HepG2 (cell line): Measurements from ENCODE around the gene CACNA2D3. TPM values are rescaled to one million over a fixed set of nuclear protein-coding genes. Genes with fewer than 3 reads are reported as not detected.

Experiments used
- ATAC-seq: fragments of 200-7000 bp; cut with Tn5 transposase; 3 replicates; pipeline ENCODE4 v1.9.1; 2020; ENCODE audit warnings: mild to moderate bottlenecking, moderate library complexity
- BruUV-seq: library from RNA; stranded (reverse); fragments of 400-500 nt; replicated peaks from 2 replicates; lab custom pipeline; 2021; lab: Mats Ljungman, UMichigan
- CTCF ChIA-PET: fragments of 300-600 bp; formaldehyde crosslinking; extraction: SDS; loops from one replicate; lab custom pipeline; 2021; ENCODE audit warnings: low total read pairs, inconsistent platforms, low intra/inter-chr PET ratio; lab: Yijun Ruan, JAX
- POLR2A ChIA-PET: fragments of 350-600 bp; sonication (Branson Sonifier 250); formaldehyde crosslinking; loops from one replicate; lab custom pipeline; 2020; ENCODE audit warnings: antibody characterized with exemption, inconsistent platforms; lab: Yijun Ruan, JAX
- DNase-seq: peaks from one replicate; pipeline ENCODE4 v3.0.0-alpha.2; 2015; ENCODE audit warnings: low spot score
- FAIRE-seq: peaks from 3 replicates; lab custom pipeline; 2011; peaks lifted over from hg19 to GRCh38; lab: Jason Lieb, UNC
- H2AFZ ChIP-seq: one replicate; pipeline ENCODE4 v1.6.1; 2011; ENCODE audit warnings: low read length, inconsistent platforms
- H3K27ac ChIP-seq: fragments of 300-600 bp; 3 replicates; pipeline ENCODE4 v1.8.0; 2011; ENCODE audit warnings: mixed run types, mild to moderate bottlenecking, mixed read lengths, low read length, inconsistent platforms; ENCODE audit not compliant: insufficient read depth; ENCODE audit errors: extremely low read length
- H3K27me3 ChIP-seq, 2 experiments: fragments of 200-600 bp in 1 of 2; 2 replicates in 1 of 2; 3 replicates in 1 of 2; pipeline versions ENCODE4 v1.6.0 to v1.8.0; 2011; ENCODE audit warnings: low read length in 2 of 2, mild to moderate bottlenecking in 2 of 2, moderate library complexity in 2 of 2, inconsistent platforms in 1 of 2; ENCODE audit not compliant: insufficient read depth in 2 of 2, control insufficient read depth in 1 of 2
- H3K36me3 ChIP-seq, 2 experiments: fragments of 200-600 bp in 1 of 2; replicated peaks in 1 of 2; 2 replicates in 1 of 2; 3 replicates in 1 of 2; pipeline versions ENCODE4 v1.5.1 to v1.8.0; 2011; ENCODE audit warnings: low read length in 2 of 2, inconsistent platforms in 1 of 2; ENCODE audit not compliant: insufficient read depth in 2 of 2, control insufficient read depth in 1 of 2
- H3K4me1 ChIP-seq: 2 replicates; pipeline ENCODE4 v1.5.1; 2012; ENCODE audit warnings: low read length, inconsistent platforms; ENCODE audit not compliant: insufficient read depth
- H3K4me2 ChIP-seq: 2 replicates; pipeline ENCODE4 v1.6.0; 2011; ENCODE audit warnings: low read depth, low read length, inconsistent platforms
- H3K4me3 ChIP-seq, 3 experiments: fragments of 200-600 bp in 1 of 3; sonication (generic), shearing (Covaris generic) in 1 of 3; replicated peaks in 1 of 3; 2 replicates each; pipeline ENCODE4 v1.5.1; 2011 to 2016; ENCODE audit warnings: low read length in 3 of 3, inconsistent platforms in 2 of 3, low read depth in 2 of 3, mild to moderate bottlenecking in 2 of 3, control low read depth in 1 of 3, mixed read lengths in 1 of 3; ENCODE audit not compliant: insufficient read depth in 1 of 3
- H3K79me2 ChIP-seq: one replicate; pipeline ENCODE4 v1.6.1; 2011; ENCODE audit warnings: low read length, inconsistent platforms; ENCODE audit not compliant: insufficient read depth
- H3K9ac ChIP-seq: 2 replicates; pipeline ENCODE4 v1.6.0; 2011; ENCODE audit warnings: mild to moderate bottlenecking, low read depth, low read length, inconsistent platforms; ENCODE audit not compliant: insufficient read depth
- H3K9me3 ChIP-seq: 2 replicates; pipeline ENCODE4 v1.5.1; 2012; ENCODE audit warnings: mild to moderate bottlenecking, low read length
- H4K20me1 ChIP-seq: 2 replicates; pipeline ENCODE4 v1.6.0; 2011; ENCODE audit warnings: inconsistent platforms, mild to moderate bottlenecking, low read length, moderate library complexity; ENCODE audit not compliant: insufficient read depth
- ARID2 ChIP-seq: sonication (generic); formaldehyde crosslinking; IDR thresholded peaks from 2 replicates; pipeline ENCODE4 v1.8.1; 2022; ENCODE audit warnings: mild to moderate bottlenecking, missing genetic modification reagents, borderline replicate concordance
- CTCF ChIP-seq: sonication (generic); formaldehyde crosslinking; IDR thresholded peaks from 2 replicates; pipeline ENCODE4 v1.5.0; 2020; ENCODE audit warnings: mild to moderate bottlenecking, missing genetic modification reagents, moderate library complexity
- FOXA3 ChIP-seq: IDR thresholded peaks from 2 replicates; pipeline ENCODE4 v1.6.1; 2016; ENCODE audit warnings: missing genetic modification reagents, missing compliant biosample characterization
- FOXO4 ChIP-seq: sonication (generic); formaldehyde crosslinking; conservative IDR thresholded peaks from 2 replicates; pipeline ENCODE4 v1.8.1; 2023; ENCODE audit warnings: missing genetic modification reagents
- HDAC2 ChIP-seq: sonication (generic); formaldehyde crosslinking; IDR thresholded peaks from 2 replicates; pipeline ENCODE4 v1.4.0; 2020; ENCODE audit warnings: missing genetic modification reagents
- HES4 ChIP-seq: sonication (generic); formaldehyde crosslinking; IDR thresholded peaks from 2 replicates; pipeline ENCODE4 v1.9.0; 2021; ENCODE audit warnings: mild to moderate bottlenecking, missing genetic modification reagents, borderline replicate concordance
- HNRNPLL ChIP-seq: fragments of 200-400 bp; formaldehyde crosslinking; IDR thresholded peaks from 2 replicates; pipeline ENCODE4 v1.6.1; 2017; ENCODE audit warnings: mild to moderate bottlenecking, low read depth, low read length; ENCODE audit not compliant: poor library complexity, severe bottlenecking
- MTERF4 ChIP-seq: sonication (generic); formaldehyde crosslinking; IDR thresholded peaks from 2 replicates; pipeline ENCODE4 v1.8.0; 2023; ENCODE audit warnings: mild to moderate bottlenecking, missing genetic modification reagents
- REPIN1 ChIP-seq: sonication (generic); formaldehyde crosslinking; IDR thresholded peaks from 2 replicates; pipeline ENCODE4 v1.8.0; 2022; ENCODE audit warnings: missing genetic modification reagents, low read depth, mild to moderate bottlenecking, borderline replicate concordance
- ZNF207 ChIP-seq: fragments of 450-650 bp; IDR thresholded peaks from 2 replicates; pipeline ENCODE4 v1.6.1; 2016; ENCODE audit warnings: antibody characterized with exemption, borderline replicate concordance
- ZNF260 ChIP-seq: sonication (generic); formaldehyde crosslinking; IDR thresholded peaks from 2 replicates; pipeline ENCODE4 v1.4.0; 2020; ENCODE audit warnings: missing genetic modification reagents, low read depth, mild to moderate bottlenecking, borderline replicate concordance
- ZNF503 ChIP-seq: sonication (generic); formaldehyde crosslinking; IDR thresholded peaks from 2 replicates; pipeline ENCODE4 v1.4.0; 2020; ENCODE audit warnings: missing genetic modification reagents
- ZNF549 ChIP-seq: sonication (generic); formaldehyde crosslinking; IDR thresholded peaks from 2 replicates; pipeline ENCODE4 v1.5.0; 2020; ENCODE audit warnings: missing genetic modification reagents
- WGBS: methylation state at CpG from one replicate; pipeline ENCODE4 v1.1.6; 2017; ENCODE audit warnings: low lambda C conversion rate; 5-methylcytosine and 5-hydroxymethylcytosine counted together
- in situ Hi-C: cut with HindIII; loops from 2 replicates; pipeline ENCODE4 v1.10.0; 2017; ENCODE audit warnings: low pct_unique_long_range_greater_than_20kb; ENCODE audit not compliant: extremely low pct_ligation_motif_present
- intact Hi-C: fragments of 100-400 bp; cut with micrococcal nuclease; formaldehyde crosslinking; loops from one replicate; pipeline ENCODE4 v1.10.0; 2022; ENCODE audit not compliant: unreplicated experiment
- polyA plus RNA-seq, 8 experiments: library from polyadenylated mRNA; depleted of rRNA in 3 of 8; stranded (reverse) in 7 of 8; unstranded in 1 of 8; fragments of >200 nt; fragmentation: Illumina TruSeq in 4 of 8; extraction: Trizol in 4 of 8; gene quantifications; 2 replicates each; pipeline versions ENCODE4 v1.2.1 to v1.2.3, GENCODE V29; 2011 to 2016; ENCODE audit warnings: low read depth in 4 of 8, missing spikeins in 1 of 8, mixed read lengths in 1 of 8; ENCODE audit not compliant: insufficient read depth in 1 of 8
- total RNA-seq, 5 experiments: library from RNA; depleted of rRNA; stranded (reverse); fragments of >200 nt; fragmentation: Illumina TruSeq; extraction: Trizol; gene quantifications; 2 replicates each; pipeline ENCODE4 v1.2.3, GENCODE V29; 2016; ENCODE audit warnings: low read depth in 1 of 5

Gene CACNA2D3
- total and polyA plus RNA-seq, 2 of the 13 experiments (the other 11 are each of a cell fraction or from before 2014, with no cell fraction given) = not detected

GRCh38 chr3:54830658-54831057 is 708.3 kb downstream of the CACNA2D3 start (continued):
- TF ChIP-seq ZNF503 (CRISPR knock-in tag) (no peak), ZNF260 (no peak), REPIN1 (CRISPR knock-in tag) (no peak), ARID2 (CRISPR knock-in tag) (no peak), CTCF (peak; percentile 73), HDAC2 (CRISPR knock-in tag) (no peak)

- FAIRE-seq (no peak), DNase-seq (no peak), ATAC-seq (no peak)
- Histone ChIP-seq H3K9ac (no peak overlapping the region), H3K4me1 (no peaks in the 10 kb centered on the region), H3K27me3 (no peaks in the 10 kb centered on the region), H2AFZ (no peak overlapping the region), H3K9me3 (peaks cover 8% of the 10 kb centered on the region), H3K4me3 (no peak overlapping the region), H3K36me3 (no peaks in the 10 kb centered on the region), H3K27ac (no peak overlapping the region), H4K20me1 (no peaks in the 10 kb centered on the region), H3K4me2 (no peak overlapping the region), H3K79me2 (no peaks in the 10 kb centered on the region)
- ChIA-PET POLR2A (no interaction called here), CTCF (interaction anchor here (1.0 kb wide), 1 partner anchor 1473 kb away, joined by 3 read pairs; no protein-coding TSS in a partner anchor)
- BruUV-seq = no TSS peak
- TF ChIP-seq FOXA3 (CRISPR knock-in tag) (no peak), HES4 (no peak), ZNF207 (no peak), HNRNPLL (no peak), ZNF549 (CRISPR knock-in tag) (no peak), FOXO4 (no peak), MTERF4 (CRISPR knock-in tag) (no peak)
- WGBS = 90% methylated on average over 2 of the region's 2 CpGs
- in situ Hi-C loops = no loop called here
- intact Hi-C loops = no loop called here
Observed at GRCh38 chr3:54831112-54831511, 708.8 kb downstream of the CACNA2D3 start.
